Keratinocyte (primary cell): ENCODE results near the gene ADAMTSL1. TPM values are rescaled to one million over a fixed set of nuclear protein-coding genes. Genes with fewer than 3 reads are reported as not detected.

ENCODE experiments used
- DNase-seq: peaks from one replicate; pipeline ENCODE4 v3.0.0-alpha.2; 2011; ENCODE audit warnings: low read depth, missing footprints, low spot score
- FAIRE-seq: peaks from 2 replicates; lab custom pipeline; 2011; peaks lifted over from hg19 to GRCh38; lab: Jason Lieb, UNC
- H2AFZ ChIP-seq: 2 replicates; pipeline ENCODE4 v1.6.0; 2012; ENCODE audit warnings: low read length, control low read depth, inconsistent platforms; ENCODE audit not compliant: control insufficient read depth
- H3K27ac ChIP-seq: 2 replicates; pipeline ENCODE4 v1.5.1; 2011; ENCODE audit warnings: low read length; ENCODE audit not compliant: control insufficient read depth, insufficient read depth
- H3K27me3 ChIP-seq: 3 replicates; pipeline ENCODE4 v1.6.0; 2011; ENCODE audit warnings: low read length; ENCODE audit not compliant: control insufficient read depth, insufficient read depth; ENCODE audit errors: extremely low read depth
- H3K36me3 ChIP-seq, 2 experiments: 2 replicates in 1 of 2; 3 replicates in 1 of 2; pipeline ENCODE4 v1.5.1; 2011; ENCODE audit warnings: low read length in 2 of 2, mild to moderate bottlenecking in 1 of 2; ENCODE audit not compliant: control insufficient read depth in 2 of 2, insufficient read depth in 2 of 2; ENCODE audit errors: extremely low read depth in 1 of 2
- H3K4me1 ChIP-seq: 3 replicates; pipeline ENCODE4 v1.5.1; 2011; ENCODE audit warnings: low read length; ENCODE audit not compliant: control insufficient read depth, insufficient read depth; ENCODE audit errors: extremely low read depth
- H3K4me2 ChIP-seq: 3 replicates; pipeline ENCODE4 v1.6.0; 2011; ENCODE audit warnings: low read depth, low read length; ENCODE audit not compliant: control insufficient read depth, insufficient read depth; ENCODE audit errors: extremely low read depth
- H3K4me3 ChIP-seq, 3 experiments: fragments of 200-600 bp in 1 of 3; sonication (generic) in 1 of 3; 2 replicates in 2 of 3; 3 replicates in 1 of 3; pipeline ENCODE4 v1.5.1; 2011 to 2016; ENCODE audit warnings: low read length in 3 of 3, mild to moderate bottlenecking in 3 of 3, control low read depth in 2 of 3, inconsistent platforms in 1 of 3, low read depth in 1 of 3, mixed read lengths in 1 of 3, mixed run types in 1 of 3, moderate library complexity in 1 of 3; ENCODE audit not compliant: control insufficient read depth in 2 of 3, insufficient read depth in 2 of 3; ENCODE audit errors: extremely low read depth in 1 of 3
- H3K79me2 ChIP-seq: 2 replicates; pipeline ENCODE4 v1.6.0; 2012; ENCODE audit warnings: low read length; ENCODE audit not compliant: control insufficient read depth, insufficient read depth
- H3K9ac ChIP-seq: 3 replicates; pipeline ENCODE4 v1.6.0; 2011; ENCODE audit warnings: low read length; ENCODE audit not compliant: control insufficient read depth, insufficient read depth; ENCODE audit errors: extremely low read depth
- H3K9me1 ChIP-seq: 3 replicates; pipeline ENCODE4 v1.6.0; 2011; ENCODE audit warnings: low read length; ENCODE audit not compliant: control insufficient read depth, insufficient read depth; ENCODE audit errors: extremely low read depth
- H3K9me3 ChIP-seq: 2 replicates; pipeline ENCODE4 v1.5.1; 2012; ENCODE audit warnings: low read depth, low read length; ENCODE audit not compliant: control insufficient read depth
- H4K20me1 ChIP-seq: 3 replicates; pipeline ENCODE4 v1.6.0; 2011; ENCODE audit warnings: low read length; ENCODE audit not compliant: control insufficient read depth, insufficient read depth; ENCODE audit errors: extremely low read depth
- EZH2 ChIP-seq: IDR thresholded peaks from one replicate; pipeline ENCODE4 v1.6.1; 2012; ENCODE audit warnings: inconsistent platforms, mild to moderate bottlenecking, low read length, moderate library complexity
- dilution Hi-C: fragments of 300-500 bp; cut with MboI; formaldehyde crosslinking; loops from one replicate; pipeline ENCODE4 v1.7.0; 2020; ENCODE audit warnings: low sequenced_read_pairs; ENCODE audit not compliant: extremely low pct_ligation_motif_present
- polyA plus RNA-seq, 5 experiments: library from polyadenylated mRNA; depleted of rRNA in 3 of 5; stranded (reverse) in 3 of 5; stranded (forward) in 1 of 5; unstranded in 1 of 5; fragments of >200 nt; gene quantifications; 1 replicate in 1 of 5; 2 replicates in 3 of 5; 3 replicates in 1 of 5; pipeline versions ENCODE4 v1.2.1 to v1.2.3, GENCODE V29; 2011 to 2012; ENCODE audit warnings: missing spikeins in 2 of 5, low read depth in 1 of 5, low replicate concordance in 1 of 5
- TF ChIP-seq, protein P1 (sequence below), 3 experiments: IDR thresholded peaks in 1 of 3; conservative IDR thresholded peaks in 1 of 3; optimal IDR thresholded peaks in 1 of 3; 2 replicates in 2 of 3; 3 replicates in 1 of 3; pipeline versions ENCODE3 to v1.5.1; 2011; ENCODE audit warnings: low read length in 3 of 3, mild to moderate bottlenecking in 3 of 3, moderate library complexity in 2 of 3, control low read depth in 1 of 3, inconsistent platforms in 1 of 3; ENCODE audit not compliant: insufficient read depth in 2 of 3; ENCODE audit errors: extremely low read depth in 1 of 3

The ADAMTSL1 gene
- polyA plus RNA-seq, 1 donor (not counting 4 experiments of a cell fraction or from before 2014, with no cell fraction given), result 1.1 TPM

DNA sequence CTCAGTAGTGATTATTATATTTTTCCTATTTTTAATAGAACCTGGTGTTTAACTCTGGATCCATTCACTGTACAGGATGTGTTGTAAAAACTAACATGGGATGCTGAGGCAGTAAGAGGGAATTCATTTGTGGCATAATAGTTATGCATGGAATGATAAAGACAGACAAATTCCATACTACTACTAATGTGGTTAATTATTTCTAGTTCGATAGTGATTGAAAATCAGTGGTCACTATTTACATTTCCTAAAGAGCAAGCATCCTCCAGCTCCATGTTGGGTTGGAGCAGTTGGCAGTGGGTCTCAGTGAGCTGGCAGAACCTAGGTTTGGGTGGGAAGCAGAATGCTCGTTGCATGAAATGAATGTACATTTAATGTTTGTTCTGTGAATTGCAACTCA lies 436.5 kb downstream of the ADAMTSL1 start:
- no peak overlapping the region for H3K27ac ChIP-seq
- no peak for DNase-seq
- no peak overlapping the region for H3K4me2 ChIP-seq
- no peaks in the 10 kb centered on the region for H3K9me3 ChIP-seq
- TF ChIP-seq, protein P1, sequence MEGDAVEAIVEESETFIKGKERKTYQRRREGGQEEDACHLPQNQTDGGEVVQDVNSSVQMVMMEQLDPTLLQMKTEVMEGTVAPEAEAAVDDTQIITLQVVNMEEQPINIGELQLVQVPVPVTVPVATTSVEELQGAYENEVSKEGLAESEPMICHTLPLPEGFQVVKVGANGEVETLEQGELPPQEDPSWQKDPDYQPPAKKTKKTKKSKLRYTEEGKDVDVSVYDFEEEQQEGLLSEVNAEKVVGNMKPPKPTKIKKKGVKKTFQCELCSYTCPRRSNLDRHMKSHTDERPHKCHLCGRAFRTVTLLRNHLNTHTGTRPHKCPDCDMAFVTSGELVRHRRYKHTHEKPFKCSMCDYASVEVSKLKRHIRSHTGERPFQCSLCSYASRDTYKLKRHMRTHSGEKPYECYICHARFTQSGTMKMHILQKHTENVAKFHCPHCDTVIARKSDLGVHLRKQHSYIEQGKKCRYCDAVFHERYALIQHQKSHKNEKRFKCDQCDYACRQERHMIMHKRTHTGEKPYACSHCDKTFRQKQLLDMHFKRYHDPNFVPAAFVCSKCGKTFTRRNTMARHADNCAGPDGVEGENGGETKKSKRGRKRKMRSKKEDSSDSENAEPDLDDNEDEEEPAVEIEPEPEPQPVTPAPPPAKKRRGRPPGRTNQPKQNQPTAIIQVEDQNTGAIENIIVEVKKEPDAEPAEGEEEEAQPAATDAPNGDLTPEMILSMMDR (optimal IDR thresholded peaks at IDR 0.05 in 1 of 3, IDR thresholded peaks at IDR 0.05 in 1 of 3, conservative IDR thresholded peaks at IDR 0.05 in 1 of 3; ENCODE audit: extremely low read depth in 1 of 3, insufficient read depth in 2 of 3, low read length in 3 of 3), result no peak
- TF ChIP-seq EZH2, result no peak
- H4K20me1 ChIP-seq, result no peaks in the 10 kb centered on the region
- no peaks in the 10 kb centered on the region for H3K9me1 ChIP-seq
- FAIRE-seq, result no peak
- peaks cover 5% of the 10 kb centered on the region for H3K27me3 ChIP-seq
- dilution Hi-C loops, result no loop called here
- no peak overlapping the region for H3K9ac ChIP-seq
- H3K79me2 ChIP-seq, result no peaks in the 10 kb centered on the region
- H3K4me1 ChIP-seq, result no peaks in the 10 kb centered on the region
- no peak overlapping the region for H2AFZ ChIP-seq
- H3K36me3 ChIP-seq, result no peaks in the 10 kb centered on the region
- H3K4me3 ChIP-seq, result no peak overlapping the region

DNA sequence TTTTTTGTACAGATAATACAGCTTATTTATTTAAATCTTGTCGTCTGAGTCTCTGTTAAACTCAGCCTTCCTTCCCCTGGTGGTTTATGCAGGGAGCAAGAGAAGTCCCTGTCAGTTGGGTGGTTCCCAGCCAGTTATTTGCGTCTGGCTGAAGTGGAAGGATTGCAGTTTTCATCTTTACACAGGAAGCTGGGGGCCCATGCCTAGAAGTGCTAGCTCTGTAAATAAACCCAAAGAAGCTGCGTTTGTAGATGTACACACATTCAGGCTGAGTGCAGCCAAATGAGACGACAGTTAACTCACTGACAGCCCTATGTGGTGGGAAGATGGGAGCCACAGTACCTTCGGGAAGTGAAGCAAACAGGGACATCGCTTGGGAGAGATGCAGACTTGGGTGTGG lies 437.0 kb downstream of the ADAMTSL1 start:
- dilution Hi-C loops, result no loop called here

More for the DNA sequence above, 437.0 kb downstream of the ADAMTSL1 start:
- Histone ChIP-seq H3K4me2 (no peak overlapping the region), H2AFZ (no peak overlapping the region), H3K79me2 (no peaks in the 10 kb centered on the region), H3K27ac (no peak overlapping the region), H3K36me3 (no peaks in the 10 kb centered on the region), H3K4me3 (no peak overlapping the region), H3K9me3 (no peaks in the 10 kb centered on the region), H3K27me3 (peaks cover 5% of the 10 kb centered on the region), H3K4me1 (no peaks in the 10 kb centered on the region), H3K9ac (no peak overlapping the region), H3K9me1 (no peaks in the 10 kb centered on the region), H4K20me1 (no peaks in the 10 kb centered on the region)
- TF ChIP-seq, protein P1 (optimal IDR thresholded peaks at IDR 0.05 in 1 of 3, IDR thresholded peaks at IDR 0.05 in 1 of 3, conservative IDR thresholded peaks at IDR 0.05 in 1 of 3; ENCODE audit: extremely low read depth in 1 of 3, insufficient read depth in 2 of 3, low read length in 3 of 3), result no peak
- TF ChIP-seq EZH2, result no peak
- FAIRE-seq (no peak), DNase-seq (no peak)
